Occipital lobe (tissue), 2 donors: Measurements from ENCODE around the gene EEA1. TPM values are rescaled to one million over a fixed set of nuclear protein-coding genes. Genes with fewer than 3 reads are reported as not detected.
"Not testable (repeated sequence)": the region's sequence is repeated elsewhere in the genome, so short reads cannot be mapped to it uniquely, and the experiment has no call there.

Experiments used
- DNase-seq: peaks from one replicate; lab custom pipeline; 2025; lab: John Stamatoyannopoulos, UW
- total RNA-seq: library from RNA; depleted of rRNA; stranded (reverse); fragments of >200 nt; gene quantifications from one replicate; pipeline ENCODE4 v1.2.3, GENCODE V29; 2014

Gene EEA1
- total RNA-seq, 1 donor from 2014 or later, result 16.7 TPM

DNA sequence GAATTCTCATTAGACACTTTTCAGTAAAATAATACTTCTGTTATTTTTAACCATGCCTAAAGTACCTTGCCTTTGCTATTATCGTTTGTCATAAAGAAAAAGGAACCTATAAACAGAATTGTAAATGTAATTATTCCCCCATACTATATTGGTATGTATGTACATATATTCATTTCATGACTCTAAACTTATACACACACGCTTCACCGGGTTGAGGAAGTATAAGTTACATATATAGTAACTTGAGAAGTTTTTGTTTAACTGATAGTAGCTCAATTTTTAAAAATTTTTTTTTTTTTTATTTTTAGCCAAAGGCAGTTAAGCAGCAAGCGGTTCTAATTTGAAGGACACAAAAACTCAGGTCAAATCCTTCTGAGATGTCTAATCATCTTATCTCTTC lies 118.7 kb downstream of the EEA1 start:
- DNase-seq, result no peak

GRCh38 chr12:92803903-92804302 lies 125.2 kb downstream of the EEA1 start:
- no peak for DNase-seq

- no peak for DNase-seq
These were observed 126.2 kb downstream of the EEA1 start for GRCh38 chr12:92802906-92803305.

DNA sequence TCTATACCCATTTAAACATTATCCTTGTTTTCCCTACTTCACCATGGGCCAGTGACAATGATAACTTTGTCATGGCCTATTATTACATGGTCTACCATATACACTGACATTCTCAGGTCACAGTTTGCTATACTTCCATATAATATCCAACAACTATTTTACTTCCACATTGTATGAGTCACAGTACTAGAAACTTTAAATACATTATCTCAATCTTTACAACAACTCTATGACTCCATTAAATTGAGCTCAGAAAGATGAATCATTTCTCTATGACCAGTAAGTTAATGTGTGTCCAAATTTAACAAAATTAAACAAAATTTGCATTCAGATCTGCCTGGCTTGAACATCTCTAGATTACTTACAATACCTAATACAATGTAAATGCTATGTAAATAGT lies 132.4 kb downstream of the EEA1 start:
- DNase-seq, result no peak

GRCh38 chr12:92794814-92795213 lies 134.3 kb downstream of the EEA1 start:
- no peak for DNase-seq

DNA sequence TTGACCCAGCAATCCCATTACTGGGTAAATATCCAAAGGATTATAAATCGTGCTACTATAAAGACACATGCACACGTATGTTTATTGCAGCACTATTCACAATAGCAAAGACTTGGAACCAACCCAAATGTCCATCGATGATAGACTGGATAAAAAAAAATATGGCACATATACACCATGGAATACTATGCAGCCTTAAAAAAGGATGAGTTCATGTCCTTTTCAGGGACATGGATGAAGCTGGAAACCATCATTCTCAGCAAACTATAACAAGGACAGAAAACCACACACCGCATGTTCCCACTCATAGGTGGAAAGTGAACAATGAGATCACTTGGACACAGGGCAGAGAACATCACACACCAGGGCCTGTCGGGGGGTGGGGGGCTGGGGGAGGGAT lies 134.7 kb downstream of the EEA1 start:
- DNase-seq, result not testable (repeated sequence)

DNA sequence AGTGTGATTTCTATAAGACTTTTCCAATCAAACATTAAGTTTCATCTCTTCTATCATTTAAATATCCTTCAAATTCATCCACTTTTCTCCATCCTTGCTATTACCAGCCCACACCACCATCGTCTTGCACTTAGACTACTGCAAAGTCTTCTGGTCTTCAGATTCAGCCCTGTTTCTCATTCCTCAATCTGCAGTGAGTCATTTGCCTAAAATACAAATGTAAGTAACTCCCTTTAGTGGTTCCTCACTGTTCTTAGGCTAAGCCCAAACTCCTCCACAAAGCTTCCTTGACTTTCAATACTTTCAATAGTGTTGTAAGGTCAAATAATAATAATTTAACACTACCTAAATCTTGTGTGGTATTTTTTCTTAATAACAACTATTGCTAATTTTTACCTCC lies 143.1 kb downstream of the EEA1 start:
- DNase-seq, result no peak

DNA sequence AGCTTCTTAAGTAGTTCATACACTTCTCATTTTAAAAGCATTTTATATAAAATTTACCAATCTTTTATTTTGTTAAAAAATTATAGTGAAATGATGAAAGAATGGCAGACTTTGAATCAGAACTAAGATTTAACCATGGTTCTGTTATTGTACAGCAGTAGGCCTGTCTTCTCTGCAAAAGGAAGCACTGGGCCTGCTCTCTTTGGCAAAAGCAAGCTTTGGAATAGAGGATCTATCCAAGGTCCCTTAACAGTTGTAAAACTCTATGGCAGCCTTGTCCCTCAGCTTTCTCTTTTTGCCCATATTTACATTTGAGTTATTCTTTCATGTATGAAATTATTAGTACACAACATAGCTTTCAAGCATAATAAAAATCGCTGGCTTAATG lies 143.5 kb downstream of the EEA1 start:
- no peak for DNase-seq

DNA sequence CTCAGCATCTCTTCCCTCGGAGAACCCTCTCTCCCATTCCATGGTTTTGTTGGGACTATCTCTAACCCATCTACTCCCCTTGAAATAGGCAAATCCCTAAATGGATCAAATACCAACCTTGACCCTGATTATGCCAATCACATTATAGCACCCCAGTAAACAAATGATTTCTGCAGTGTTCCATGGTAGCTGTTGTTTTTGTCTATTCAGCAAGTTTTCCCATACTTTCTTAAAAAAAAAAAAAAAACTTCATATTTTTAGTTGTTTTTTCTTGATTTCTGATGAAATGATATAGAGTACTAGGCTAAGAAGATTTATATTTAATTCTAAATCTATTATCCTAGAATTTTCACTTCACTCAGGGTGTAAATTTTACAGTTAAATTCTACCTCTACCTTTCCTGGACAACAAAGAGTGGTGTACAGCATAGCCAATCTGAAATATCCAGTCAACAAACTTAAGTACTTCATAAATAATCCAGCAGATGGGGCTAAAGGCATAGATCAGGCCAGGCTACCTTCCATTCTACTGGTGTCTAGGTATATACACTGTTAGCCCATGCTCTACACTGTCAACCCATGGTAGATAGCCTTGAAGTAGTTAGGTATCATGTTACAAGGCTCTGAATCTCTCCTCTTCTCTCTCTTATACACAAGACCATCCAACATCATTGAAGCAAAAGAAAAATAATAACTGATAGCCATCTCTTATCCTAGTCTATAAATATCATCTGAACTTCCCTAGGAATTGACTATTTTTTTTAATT lies 144.1 kb downstream of the EEA1 start:
- no peak for DNase-seq

DNA sequence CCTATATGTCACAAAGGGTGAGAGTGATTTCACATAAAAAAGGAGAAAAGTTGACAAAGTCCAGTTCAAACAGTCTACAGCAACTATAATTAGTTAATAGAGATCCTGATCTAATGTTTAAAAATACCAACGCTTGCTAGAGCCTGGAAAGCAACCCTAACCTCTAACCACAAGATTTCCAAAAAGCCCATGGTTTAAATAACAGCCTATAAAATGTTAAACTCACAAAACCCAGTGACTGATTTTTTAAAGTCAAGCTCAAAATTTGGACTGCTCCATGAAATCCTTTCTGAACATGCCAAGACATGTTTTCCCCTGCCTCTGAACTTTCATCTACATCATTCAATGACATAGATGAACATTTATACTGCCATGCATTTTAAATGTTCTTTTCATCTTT lies 144.7 kb downstream of the EEA1 start:
- no peak for DNase-seq

DNA sequence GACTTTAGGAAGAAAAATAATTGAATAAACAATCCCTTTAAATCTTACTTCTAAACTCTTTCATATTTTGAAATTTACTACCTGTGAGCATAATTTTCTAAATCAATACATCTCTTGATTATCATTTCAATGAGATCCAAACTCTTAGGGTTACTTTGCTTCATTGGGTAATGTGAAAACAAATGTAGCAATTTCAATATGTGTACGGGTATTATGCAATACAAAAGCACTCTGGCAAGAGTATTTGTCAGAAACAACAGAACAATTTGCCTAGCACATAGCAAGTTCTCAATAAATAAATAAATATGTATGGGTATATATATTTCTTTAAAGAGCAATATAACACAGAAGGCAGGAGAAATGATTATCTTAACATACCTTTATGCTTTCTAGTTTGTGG lies 149.2 kb downstream of the EEA1 start:
- DNase-seq, result no peak

DNA sequence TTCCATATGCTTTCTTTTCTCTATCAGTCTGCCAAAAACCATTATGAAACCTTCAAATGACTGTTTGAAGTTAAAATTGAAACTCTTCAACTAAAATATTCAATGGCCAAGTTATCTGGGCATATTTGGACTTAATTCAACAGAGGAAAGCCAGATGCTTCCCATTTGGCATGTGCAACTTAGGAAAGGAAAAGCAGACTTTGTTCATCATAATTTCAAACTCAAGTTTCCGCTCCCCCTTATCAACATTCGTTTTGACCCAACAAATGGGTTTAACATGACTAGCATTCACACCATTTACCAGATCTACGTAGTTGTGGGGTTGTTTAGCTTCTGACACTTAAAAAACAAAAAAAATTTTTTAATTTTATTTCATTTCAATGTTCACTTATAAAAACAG lies 150.6 kb downstream of the EEA1 start:
- DNase-seq, result no peak

DNA sequence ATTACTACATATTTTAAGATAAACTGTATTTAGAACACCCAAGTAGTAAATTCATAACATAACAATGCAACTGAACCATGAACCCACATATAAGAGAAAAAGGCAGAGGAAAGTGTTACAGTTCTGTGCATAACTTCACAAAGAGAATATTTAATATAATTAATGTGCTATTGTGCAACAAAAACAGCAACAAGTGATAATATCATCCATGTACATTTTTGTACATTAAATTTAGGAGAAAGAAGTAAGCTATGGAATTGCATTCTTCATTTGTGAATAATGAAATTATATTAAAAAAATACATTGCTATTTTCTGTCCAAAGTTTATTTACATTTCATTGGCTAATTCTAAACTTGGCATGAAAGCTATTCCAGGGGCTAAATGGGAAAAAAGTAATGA lies 153.7 kb downstream of the EEA1 start:
- DNase-seq, result no peak

DNA sequence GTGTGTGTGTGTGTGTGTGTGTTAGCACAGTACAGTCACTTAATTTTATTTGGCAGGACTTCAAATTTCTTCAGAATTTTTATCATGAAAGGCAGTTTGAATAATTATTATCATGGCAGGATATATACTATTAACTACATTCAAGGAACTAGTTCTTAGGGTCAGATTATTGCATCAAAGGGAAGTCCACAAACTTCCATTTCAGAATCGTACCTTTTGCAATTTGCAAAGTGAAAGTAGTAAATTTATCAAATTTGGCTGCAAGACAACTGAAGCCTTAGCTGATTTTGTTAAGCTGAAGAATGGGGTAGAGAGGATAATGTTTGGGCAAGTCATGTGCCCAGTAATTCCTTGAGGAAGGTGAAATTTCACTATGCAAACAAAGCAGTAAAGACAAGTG lies 158.1 kb downstream of the EEA1 start:
- no peak for DNase-seq

- DNase-seq, result no peak
These were observed 159.8 kb downstream of the EEA1 start for GRCh38 chr12:92769124-92769901.

GRCh38 chr12:92765871-92766270 lies 163.2 kb downstream of the EEA1 start:
- no peak for DNase-seq

DNA sequence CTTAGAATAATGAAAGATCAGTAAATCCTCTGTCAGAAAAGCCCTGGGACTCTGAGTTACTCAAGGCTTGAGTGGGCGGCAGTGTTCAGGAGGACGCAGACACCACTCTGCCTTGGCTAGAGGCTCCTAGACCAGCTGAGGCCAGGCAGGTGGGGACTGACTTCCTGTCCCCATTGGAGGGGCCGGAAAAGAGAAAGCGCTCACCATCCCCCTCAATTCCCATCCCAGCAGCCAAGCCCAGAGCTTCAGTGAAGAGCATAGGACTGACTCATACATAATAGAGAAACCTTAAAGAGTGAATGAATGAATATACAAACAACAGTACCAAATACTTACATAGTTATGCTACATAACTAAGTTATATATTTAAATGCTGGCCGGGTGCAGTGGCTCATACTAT lies 164.3 kb downstream of the EEA1 start:
- no peak for DNase-seq

DNA sequence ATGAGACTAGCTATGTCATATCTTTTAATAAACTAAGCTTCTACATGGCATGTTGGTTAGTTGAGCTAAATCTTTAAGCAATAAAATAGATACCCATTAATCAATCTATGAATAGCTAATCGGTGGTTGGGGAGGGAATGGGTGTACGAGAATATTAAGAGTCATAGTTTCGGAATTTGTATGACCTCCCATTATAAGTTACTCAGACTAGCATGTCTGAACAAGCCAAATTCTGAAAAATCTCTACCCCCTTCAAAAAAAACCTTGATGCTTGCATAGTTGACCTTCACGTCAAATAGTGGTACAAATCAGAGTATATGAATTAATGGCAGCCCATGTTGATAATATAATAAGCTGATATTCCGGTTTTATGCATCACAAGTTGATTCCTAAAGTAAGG lies 166.3 kb downstream of the EEA1 start:
- DNase-seq, result no peak

- DNase-seq, result no peak
These were observed 169.3 kb downstream of the EEA1 start for GRCh38 chr12:92759634-92760268.

DNA sequence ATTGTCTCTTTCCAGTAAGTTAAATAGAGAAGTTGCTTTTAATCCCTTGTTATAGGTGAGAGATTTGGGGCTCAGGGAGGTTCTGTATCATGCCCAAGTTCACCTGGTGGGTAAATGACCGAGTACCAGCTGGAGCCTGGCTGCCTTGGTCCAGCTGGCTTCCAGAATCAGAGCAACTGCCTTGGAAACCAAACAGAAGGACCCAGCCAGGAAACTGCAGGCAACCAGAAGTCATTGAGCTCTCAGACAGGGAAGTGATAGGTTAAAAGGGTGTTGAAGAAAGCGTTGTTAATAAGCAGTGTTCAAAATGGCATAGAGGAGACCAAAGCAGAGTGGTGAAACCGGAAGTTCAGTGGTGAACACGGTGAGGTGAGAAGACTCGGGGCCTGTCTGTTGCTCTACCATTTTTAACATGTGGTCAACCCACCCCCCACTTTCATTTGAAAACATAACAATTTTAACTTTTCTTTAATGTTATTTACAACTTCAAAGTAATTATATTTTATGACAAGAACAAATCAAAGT lies 171.4 kb downstream of the EEA1 start:
- DNase-seq, result no peak

DNA sequence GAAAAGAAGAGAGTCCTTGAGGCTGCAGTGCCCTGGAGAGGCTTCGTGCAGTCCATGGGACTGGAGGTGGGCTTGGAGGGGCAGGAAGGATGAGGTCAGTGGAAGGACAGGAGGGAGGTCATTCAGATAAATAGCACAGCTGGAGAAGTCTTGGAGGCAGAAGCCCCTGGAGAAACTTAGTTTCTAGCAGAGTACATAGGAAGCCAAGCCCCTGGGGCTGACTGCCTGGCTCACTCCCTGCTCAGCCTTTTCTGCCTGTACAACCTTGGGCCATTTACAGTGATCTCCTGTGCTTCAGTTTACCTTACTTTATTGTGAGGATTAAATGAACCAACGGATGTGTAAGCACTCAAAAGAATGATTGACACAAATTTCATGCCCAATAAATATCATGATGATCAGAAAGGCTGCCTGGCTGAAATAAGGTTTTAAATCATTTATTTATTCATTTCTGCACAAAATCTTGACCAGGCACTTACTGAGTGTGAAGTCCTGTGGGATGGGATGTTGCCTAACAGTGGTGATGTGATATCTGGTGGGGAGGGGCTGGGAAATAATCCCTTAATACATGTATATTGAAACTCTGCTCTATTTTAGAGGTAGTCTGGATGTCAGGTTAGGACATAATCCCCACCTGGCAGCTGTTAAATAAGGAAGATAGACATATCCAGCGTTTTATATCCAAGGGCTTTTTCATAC lies 172.0 kb downstream of the EEA1 start:
- DNase-seq, result no peak
